NCI-H187 treated with DMSO at 0.1 percent for 48 hours (cell line): ENCODE measurements around the gene GFI1.

Source experiments
- DNase-seq: peaks from one replicate; lab custom pipeline; 2025; lab: John Stamatoyannopoulos, UW

Gene GFI1

DNA sequence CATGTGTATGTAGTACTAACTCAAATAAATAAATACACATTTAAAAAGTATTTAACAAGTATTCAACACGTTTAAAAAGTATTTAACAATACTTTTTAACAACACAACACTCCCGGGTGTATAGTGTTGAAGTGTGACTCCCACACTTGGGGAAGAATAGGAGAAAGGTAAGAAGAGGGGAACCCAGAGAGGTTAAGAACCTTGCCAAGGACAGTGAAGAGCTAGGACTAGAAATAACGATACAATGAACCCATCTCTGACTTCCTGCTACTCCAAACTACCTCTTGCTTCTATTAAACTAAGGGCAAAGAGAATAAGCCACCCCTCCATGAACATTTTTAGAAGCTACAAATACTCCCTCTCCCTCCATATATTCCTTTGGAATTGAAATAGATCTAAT is 1.7 kb upstream of the GFI1 start:
- no peak for DNase-seq

DNA sequence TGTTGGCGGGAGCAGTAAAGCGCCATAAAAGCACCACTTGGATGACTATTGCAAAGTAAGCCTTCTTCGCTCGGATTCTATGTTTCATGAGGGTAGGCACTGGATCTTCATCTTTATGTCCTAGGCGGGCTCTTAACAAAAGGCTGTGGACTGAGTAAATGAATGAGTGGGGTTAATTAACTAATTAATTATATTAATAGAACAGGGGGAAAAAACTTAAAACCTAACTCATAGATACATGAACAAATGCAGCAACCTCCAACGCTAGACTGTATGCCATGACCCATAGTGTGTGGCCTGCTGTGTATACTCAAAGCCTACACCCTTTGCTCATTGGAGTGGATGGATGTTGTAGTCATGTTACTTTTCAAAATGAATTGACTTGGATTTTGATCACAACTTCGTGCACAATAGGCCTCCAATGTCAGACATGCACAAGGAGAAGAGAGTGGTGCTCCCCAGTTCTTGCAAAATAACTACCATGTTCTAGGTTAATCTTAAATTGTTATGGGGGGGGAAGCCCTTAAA is 417 bp upstream of the GFI1 start:
- no peak for DNase-seq

DNA sequence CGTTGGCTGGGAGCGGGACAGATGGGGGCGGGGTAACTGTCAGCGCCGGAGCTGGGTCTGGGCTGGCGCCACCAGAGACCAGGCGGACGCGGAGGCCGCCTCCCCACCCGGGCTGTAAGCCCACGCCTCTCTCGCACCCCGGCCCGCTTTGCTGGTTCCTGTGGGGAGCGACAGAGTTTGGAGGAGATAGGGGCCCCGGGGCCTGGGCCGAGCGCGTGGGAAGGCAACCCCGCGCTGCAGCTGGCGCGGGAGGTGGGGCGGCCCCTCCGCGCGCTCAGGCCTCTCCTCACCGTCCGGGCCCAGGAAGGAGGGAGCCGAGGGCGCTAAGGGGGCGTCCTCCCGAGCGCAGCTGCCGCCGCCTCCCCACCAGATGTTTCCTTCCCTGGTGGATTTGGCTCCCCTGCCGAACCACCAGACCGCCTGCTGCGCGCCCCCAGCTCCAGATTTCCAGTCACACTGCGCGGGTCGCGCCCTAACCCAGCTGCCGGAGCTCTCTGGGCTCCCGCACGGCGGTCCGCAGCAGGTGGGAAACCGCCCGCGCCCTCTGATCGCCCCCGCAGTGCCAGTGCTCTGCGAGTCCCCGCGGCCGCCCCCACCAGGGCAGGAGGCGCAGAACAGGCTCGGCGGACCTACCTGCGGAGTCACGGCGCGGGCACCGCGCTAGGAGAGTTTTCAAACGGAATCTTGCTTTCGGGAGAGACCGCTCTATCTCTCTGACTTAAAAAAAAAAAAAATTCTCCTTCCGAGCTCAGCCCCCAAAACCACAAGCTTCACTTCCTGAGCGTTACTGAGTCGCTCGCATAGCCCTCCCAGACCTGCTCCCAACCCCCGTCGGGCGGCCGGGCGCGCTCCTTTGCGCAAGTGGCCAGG is 1.1 kb downstream of the GFI1 start:
- no peak for DNase-seq

DNA sequence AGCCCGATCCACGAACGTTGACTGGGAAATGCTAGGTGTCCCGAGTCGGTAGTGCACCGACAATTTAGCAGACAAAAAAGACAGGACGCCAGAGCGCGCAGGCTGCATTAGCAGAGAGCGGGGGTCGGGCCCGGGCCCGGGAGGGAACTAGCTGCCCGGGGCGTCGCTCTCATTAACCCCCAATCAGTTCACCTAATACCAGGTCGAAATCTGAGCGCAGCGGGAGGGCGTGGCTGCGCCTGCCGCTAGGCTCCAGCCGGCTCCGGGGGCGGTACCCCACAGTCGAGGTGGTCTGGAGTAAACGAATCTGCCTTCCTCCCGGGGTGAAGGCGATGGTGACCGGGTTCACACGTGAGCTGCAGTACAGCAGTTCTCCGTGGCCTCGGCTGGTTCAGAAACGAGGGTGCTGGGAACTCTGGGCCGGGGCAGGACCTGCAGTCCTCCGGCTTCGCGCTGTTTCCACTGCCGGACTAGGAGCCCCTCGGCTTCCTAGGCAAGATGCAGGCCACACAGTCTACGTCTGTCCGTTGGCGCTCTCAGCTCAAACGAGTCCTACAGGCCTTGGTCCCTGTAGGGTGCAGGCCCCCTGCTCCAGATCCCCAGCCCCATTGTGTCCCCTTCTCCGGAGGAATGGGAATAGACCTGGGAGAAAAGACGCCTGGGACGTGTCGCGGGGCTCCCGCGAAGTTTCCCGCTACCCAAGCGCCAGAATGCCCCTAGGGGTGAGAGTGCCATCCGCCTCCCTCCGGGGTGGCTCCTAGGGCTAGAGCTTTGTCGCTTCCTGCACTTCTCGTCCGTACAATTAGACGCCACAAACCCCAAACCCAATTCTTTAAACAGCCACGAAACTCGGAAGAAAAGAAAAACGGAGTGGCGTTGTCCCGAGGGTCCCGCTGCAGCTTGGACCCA is 2.0 kb downstream of the GFI1 start:
- DNase-seq, result no peak

DNA sequence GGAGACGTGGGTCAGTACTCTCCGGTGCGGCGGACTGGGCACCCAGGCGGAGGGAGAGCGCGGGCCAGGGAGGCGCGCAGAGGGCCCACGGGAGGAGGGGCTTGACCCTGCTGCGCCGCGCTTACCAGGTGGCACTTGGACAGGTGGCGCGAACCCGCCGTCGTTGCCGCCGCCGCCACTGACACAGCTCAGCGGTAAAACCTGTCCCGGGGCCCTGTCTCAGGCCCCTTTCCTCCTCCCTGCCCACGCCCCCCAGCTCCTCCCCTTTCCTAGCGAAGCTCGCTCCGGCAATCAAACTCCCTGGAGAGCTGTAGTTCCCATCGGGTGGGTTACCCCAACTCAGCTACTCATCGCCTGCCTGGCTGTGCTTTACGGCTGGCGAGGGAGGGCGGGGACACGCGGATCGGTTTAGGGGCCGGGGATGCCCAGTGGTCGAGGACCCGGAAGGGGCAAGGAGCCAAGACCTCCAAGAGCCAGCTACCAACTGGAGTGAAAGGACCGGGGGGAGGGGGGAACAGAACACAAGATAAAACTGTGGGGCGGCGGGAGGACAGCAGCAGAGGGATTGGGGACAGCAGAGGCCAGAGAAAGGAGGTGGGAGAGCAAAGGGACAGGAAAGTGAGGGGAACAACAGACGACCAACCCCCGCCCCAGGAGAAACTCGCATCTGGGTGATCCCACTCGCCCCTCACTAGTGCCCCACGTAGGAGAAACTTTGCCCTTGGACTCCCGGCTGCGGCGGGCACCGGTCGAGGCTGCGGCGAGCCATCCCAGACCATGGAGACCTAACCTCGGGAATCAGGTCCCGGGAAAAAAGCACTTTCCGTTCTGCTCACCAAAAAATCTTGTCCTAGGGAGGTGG is 2.9 kb downstream of the GFI1 start:
- DNase-seq, result no peak

DNA sequence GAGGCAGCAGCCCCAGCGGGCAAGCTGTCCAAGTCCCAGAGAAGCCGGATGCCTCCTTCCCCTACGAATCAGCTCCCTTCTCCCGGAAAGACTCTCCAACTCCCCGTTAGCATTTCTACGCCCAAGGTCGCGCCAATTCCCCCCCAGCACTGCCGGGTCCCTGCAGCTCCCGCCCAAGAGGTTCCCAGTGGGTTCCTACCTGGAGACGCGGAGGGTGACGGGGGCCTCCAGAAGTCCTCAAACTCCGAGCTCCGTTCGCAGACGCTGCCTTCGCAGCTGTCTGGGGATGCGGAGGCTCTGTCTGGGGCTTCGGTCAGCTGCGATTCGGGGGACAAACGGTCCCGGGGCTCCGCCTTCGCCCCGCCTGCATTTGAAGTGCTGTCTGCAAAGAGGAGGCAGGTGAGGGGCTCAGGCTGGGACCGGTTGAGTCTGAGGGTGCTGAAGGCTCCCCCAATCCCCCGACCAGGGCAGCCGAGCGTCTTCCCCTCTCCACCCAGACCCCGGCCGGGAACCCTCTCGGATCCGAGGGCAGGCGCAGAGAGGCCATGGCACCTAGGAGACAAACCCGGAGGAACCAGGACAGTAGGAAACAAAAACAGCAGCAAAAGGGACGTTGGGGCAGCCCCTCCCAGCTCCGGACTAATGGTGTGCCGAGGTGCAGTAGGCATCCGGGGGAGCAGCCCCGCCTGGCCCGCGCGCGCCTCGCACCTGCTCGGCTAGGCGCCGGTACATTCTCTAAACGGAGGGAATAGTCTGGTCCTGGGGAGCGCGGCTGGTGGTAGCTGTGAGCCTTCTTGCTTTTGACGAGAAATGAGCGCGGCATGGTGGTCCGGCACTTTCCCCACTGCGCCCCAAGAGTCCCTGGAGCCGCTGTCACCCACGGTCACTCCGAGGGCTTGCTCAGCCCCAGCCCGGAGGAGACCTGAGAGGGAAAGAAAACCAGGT is 3.8 kb downstream of the GFI1 start:
- no peak for DNase-seq

DNA sequence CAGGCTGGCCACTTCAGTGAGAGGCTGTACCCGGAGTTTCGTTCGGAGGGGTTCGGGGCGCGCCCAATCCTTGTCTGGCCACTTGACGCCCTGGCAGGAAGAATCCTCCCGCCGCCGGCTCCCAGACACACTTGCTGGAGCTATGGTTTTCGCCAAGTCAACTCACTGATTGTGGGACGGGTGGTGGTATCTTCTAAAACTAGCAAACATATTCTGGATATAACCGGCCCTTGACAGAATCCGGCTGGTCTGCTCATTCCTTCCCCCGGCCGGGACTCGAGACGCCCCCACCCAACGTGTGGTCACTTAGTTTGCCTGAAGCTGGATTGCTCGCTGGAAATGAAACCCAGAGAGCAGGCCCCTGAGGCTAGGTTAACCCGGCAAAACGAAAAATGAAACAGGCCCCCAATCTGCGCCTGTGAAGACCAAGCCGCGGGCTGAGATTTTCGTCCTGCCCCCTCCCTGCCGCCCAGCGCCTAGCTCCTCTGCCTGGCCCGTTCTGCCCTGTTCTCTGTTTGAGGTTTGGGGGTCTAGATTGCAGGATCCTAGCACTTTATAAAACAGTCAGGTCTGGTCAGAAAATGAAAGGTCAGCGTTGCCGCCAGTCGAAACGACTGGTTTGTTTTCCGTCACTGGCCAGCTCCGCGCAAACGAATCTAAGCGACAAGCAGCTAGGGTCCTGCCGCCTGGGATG is 4.6 kb downstream of the GFI1 start:
- DNase-seq, result no peak

DNA sequence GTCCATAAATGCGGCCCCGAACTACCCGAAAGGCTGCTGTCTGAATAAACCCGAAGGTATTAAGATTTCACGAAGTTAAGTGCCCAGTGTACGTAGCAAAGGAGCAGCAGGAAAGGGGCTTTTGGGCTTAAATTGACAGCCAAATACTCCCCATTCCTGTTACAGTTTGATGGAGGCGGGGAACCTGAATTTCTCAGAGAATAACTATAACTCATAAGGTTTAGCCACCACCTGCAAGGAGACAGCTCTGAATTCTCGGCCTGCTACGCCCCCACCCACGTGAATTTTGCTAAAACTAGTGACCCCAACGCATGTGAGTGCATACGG is 5.2 kb downstream of the GFI1 start:
- DNase-seq, result no peak

DNA sequence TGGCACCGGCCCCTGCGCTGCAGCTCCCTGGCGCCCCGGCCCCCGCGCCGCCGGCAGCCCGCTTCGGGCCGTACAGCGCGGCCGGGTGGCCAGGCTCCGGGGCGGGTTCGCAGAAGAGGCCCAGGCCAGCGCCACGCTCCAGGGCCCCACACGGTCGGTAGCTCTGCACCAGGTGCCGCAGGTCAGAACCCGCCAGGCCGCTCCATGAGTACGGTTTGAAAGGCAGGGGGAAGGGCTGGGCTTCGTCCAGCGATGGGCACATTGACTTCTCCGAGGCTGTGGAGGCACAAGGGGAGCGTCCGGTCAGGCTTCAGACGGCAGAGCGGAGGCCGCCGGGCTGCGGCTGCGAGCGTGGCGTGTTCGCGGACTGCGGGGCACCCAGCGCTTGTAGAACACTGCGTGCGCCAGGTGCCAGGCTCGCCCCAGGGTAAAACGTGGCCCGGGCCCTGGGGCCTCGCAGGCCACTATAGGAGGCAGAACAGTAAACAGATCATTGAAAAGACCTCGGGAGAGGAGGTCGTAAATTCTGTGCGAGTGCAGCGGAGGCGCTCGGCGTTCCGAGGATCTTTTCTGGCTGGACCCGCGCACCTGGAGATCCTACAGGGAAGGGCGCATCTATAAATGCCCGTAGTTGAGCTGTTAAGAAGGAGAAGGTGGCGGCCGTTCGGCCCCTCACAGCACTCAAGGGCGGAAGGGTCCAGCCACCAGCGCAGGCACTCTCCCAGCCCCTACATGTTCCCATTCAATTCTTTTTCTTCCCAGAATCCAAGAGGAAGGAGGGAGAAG is 5.7 kb downstream of the GFI1 start:
- DNase-seq, result no peak

DNA sequence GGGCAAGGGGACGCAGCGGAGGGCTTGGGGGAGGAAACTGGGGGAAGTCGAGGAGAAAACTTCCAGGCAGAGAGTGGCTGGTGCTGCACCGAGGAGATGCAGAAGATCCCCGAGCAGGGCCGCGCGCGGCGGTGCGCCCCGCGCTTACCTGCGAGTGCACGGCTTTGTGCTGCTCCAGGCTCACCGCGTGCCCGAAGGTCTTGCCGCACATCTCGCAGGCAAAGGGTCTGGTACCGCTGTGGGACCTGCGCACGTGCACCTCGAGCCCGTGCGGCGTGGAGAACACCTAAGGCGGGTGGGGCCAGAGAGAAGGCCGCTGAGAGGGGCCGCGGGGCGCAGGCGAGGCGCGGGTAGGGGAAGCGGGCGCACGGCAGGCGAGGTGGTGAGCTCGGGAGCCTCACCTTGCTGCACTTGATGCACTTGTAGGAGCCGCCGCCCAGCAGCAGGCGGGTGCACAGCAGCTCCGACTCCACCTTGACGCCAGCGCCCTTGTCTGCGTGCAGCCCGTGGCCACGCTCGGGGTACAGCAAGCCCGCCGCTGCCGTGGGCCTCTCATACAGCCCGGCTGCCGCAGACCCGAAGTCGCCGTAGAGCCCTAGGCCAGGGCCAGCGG is 6.4 kb downstream of the GFI1 start:
- no peak for DNase-seq

DNA sequence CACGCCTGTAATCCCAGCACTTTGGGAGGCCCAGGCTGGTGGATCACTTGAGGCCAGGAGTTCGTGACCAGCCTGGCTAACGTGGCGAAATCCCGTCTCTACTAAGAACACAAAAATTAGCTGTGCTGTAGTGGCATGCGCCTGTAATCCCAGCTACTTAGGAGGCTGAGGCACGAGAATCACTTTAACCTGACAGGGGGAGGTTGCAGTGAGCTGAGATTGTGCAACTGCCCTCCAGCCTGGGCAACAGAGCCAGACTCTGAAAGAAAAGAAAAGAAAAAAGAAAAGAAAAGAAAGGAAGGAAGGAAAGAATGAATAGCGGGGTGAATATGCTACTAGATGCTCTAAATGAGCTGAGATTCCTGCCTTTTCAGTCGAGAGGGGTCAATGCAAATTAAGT is 7.1 kb downstream of the GFI1 start:
- DNase-seq, result no peak

DNA sequence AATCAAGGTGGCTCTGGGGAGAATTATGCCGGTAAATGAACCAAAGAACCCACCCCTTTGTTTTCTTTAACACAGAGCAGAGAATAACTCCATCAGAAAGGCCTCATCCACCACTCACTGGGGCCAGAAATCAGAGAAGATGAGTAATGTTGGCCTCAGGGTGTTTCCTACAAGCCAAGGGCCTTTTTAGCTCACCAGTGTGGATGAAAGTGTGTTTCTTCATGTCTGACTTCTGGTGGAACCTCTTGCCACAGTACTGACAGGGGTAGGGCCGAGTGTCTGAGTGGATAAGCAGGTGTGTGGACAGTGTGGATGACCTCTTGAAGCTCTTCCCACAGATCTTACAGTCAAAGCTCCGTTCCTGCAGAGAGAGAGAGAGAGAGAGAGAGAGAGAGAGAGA is 8.3 kb downstream of the GFI1 start:
- DNase-seq, result no peak

DNA sequence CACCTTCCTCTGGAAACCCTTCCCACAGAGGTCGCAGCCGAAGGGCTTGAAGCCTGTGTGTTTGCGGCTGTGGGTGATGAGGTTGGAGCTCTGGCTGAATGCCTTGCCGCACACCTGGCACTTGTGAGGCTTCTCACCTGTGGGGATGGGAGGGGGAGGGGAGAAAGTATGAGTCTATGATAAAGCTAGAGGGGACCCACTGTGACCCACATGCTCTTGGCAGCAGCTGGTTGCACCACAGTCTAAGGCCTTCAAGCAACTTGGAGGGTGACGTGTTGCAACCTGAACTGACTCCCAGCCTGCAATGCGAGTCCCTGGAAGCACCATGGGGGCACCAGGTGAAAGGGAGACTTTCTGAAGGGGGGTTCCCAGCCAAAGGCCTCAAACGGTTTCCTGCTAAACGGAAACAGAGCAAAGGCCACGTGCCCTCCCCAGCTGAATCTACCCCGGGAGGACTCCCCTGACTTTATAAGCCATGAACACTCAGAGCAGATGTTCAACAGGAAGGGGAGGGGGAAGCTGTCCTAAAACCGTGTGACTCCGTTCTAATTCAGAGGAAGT is 10.6 kb downstream of the GFI1 start:
- DNase-seq, result no peak

DNA sequence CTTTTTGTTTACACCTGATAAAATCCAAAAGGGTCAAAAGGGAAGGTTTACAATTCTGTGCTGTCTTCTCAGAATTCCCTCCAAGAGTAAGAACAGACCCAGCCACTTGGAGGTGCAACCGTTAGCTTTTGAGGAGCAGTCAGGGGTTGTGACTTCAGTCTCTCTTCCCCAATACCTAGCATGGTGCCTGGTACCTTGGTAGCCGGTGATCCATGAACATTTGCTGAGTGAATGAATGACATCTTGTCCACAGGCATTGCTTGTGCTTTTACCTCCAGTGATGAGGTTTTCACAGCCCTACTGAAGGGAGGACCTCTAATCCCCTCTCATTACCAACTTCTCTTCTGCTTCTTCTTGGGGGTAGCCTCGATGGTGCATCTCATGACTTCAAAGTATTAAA is 11.7 kb downstream of the GFI1 start:
- DNase-seq, result no peak

DNA sequence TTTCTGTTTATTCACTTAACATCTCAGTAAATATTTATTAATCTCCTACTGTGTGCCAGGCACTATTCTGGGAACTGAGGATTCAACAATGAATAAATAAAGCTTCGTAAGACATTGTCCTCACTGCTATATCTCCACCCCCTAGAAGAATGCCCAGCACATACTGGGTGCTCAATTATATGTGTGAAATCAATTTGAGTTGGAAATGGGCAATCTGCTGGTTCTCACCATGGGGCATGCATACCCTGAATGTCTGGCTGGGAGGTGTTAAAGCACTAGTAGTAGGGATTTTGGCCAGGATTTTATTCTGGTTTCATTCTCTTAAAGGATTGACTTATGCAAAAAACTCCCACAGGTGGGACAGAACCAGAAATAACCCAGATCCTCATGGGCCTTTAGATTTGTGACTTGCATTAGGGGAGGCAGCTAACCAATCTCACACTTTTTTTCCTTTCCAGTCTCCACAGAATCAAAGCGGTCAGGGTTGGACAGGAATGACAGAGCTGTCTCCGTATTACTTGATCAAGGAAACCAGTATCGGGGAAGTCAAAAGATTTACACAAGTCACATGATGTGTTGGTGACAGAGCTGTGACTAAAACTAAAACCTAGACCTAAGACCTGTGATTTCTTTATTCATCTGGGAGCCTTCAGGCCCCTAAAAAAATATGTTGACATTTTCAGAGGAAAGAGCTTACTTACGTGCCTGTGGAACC is 12.8 kb downstream of the GFI1 start:
- no peak for DNase-seq

DNA sequence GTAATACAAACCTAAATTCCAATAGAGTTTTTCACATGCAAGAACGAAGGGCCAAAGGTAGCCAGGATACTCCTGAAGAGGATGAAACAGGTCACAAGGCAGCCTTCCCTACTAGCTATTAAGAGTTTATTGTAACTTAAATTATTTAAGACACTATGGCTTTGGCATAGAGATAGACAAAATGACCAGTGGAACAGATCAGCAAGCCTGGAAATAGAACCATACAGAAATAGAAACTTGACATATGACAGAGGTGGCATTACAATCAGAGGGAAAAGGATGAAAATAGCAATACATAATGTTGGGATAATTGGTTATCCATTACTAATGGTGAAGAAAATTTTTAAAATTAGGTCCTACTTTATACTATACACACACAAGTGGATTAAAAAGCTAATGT is 16.5 kb downstream of the GFI1 start:
- DNase-seq, result no peak

DNA sequence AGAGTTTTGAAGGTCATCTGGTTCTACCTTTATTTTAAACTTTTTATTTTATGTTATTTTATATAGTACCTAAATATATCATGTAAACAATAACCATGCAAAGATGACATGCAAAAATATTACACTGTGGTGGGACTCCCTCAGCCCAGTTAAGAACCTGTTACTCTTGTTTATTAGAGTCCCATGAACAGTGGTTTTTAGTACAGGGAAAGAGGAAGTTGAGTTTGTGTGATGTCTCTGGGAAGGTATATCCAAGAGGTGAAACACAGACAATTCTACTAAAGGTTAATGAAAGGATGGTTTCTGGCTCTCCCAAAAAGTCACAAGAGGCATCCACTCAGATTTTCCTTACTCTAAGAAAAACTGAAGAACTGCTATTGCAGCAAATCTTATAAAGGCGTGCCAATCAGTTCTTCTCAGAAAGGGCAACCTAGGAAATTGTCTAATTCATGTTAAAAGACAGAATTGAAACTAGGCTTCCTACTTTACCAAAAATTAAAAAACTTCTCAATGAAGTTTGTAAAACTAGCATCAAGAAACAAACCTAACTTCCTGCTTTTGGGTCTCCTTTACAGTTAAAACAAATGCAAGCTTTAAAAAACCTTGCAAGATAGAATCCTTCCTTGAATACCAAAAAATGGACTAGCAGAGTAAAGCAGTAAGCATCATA is 19.9 kb downstream of the GFI1 start:
- DNase-seq, result no peak

DNA sequence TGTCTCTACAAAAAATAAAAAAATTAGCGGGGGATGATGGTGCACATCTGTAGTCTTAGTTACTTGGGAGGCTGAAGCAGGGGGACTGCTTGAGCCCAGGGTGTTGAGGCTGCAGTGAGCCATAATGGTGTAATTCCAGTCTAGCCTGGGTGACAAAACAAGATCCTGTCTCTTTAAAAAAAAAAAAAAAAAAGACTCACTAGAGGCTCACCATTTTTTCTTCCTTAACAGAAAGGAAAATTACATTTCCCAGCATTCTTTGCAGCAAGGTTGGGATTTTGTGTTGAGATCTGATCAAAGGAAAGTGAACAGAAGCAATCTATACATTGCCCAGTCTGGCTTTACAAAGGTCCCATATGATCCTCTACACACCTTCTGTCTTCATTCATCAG is 21.5 kb downstream of the GFI1 start:
- no peak for DNase-seq
